GM12878 (cell line): Measurements from ENCODE around the gene SASH1. TPM values are rescaled to one million over a fixed set of nuclear protein-coding genes. Genes with fewer than 3 reads are reported as not detected.
A peak's percentile ranks its signal among the peaks of the same experiment; 100 is the strongest.

Source experiments
- ATAC-seq: fragments of 200-7000 bp; cut with Tn5 transposase; 3 replicates; pipeline ENCODE4 v1.9.1; 2020; ENCODE audit warnings: mild to moderate bottlenecking, moderate library complexity
- BruUV-seq: library from RNA; stranded (reverse); fragments of 400-500 nt; replicated peaks from 2 replicates; lab custom pipeline; 2021; lab: Mats Ljungman, UMichigan
- CTCF ChIA-PET: fragments of 300-600 bp; sonication (Branson Sonifier 250); formaldehyde crosslinking; extraction: SDS; loops from one replicate; lab custom pipeline; 2021; ENCODE audit warnings: inconsistent platforms; lab: Yijun Ruan, JAX
- POLR2A ChIA-PET: fragments of 350-600 bp; formaldehyde crosslinking; extraction: SDS; loops from one replicate; lab custom pipeline; 2021; ENCODE audit warnings: inconsistent platforms; lab: Charles Lee
- RAD21 ChIA-PET: fragments of 300-600 bp; sonication (Branson Sonifier 250); formaldehyde crosslinking; loops from one replicate; lab custom pipeline; 2023; ENCODE audit warnings: antibody characterized with exemption; ENCODE audit not compliant: unreplicated experiment; lab: Charles Lee
- SMC1A ChIA-PET: fragments of 300-600 bp; sonication (Branson Sonifier 250); formaldehyde crosslinking; loops from one replicate; lab custom pipeline; 2023; ENCODE audit not compliant: unreplicated experiment, uncharacterized antibody; lab: Charles Lee
- DNase-seq: peaks from one replicate; pipeline ENCODE4 v3.0.0-alpha.2; 2011; ENCODE audit warnings: low read depth, low spot score
- FAIRE-seq: peaks from 3 replicates; lab custom pipeline; 2011; peaks lifted over from hg19 to GRCh38; lab: Jason Lieb, UNC
- H2AFZ ChIP-seq: 2 replicates; pipeline ENCODE4 v1.6.0; 2011; ENCODE audit warnings: low read depth, low read length, control low read depth; ENCODE audit not compliant: control insufficient read depth
- H3K27ac ChIP-seq: 2 replicates; pipeline ENCODE4 v1.5.1; 2011; ENCODE audit warnings: control low read depth; ENCODE audit not compliant: control insufficient read depth, insufficient read depth
- H3K27me3 ChIP-seq, 2 experiments: replicated peaks in 1 of 2; 2 replicates each; pipeline versions ENCODE4 v1.6.0 to v1.6.1; 2011; ENCODE audit warnings: low read length in 1 of 2; ENCODE audit not compliant: control insufficient read depth in 2 of 2, insufficient read depth in 2 of 2
- H3K36me3 ChIP-seq, 2 experiments: 2 replicates each; pipeline ENCODE4 v1.5.1; 2011; ENCODE audit warnings: low read length in 1 of 2; ENCODE audit not compliant: control insufficient read depth in 2 of 2, insufficient read depth in 2 of 2
- H3K4me1 ChIP-seq: 2 replicates; pipeline ENCODE4 v1.6.1; 2011; ENCODE audit warnings: mild to moderate bottlenecking, low read length, moderate library complexity, mixed read lengths; ENCODE audit not compliant: control insufficient read depth, insufficient read depth
- H3K4me2 ChIP-seq: 2 replicates; pipeline ENCODE4 v1.6.0; 2011; ENCODE audit warnings: control low read depth; ENCODE audit not compliant: control insufficient read depth, insufficient read depth
- H3K4me3 ChIP-seq: fragments of 200-600 bp; sonication (generic); 2 replicates; pipeline ENCODE4 v1.5.1; 2016
- H3K79me2 ChIP-seq: 2 replicates; pipeline ENCODE4 v1.6.0; 2011; ENCODE audit warnings: low read length; ENCODE audit not compliant: control insufficient read depth, insufficient read depth
- H3K9ac ChIP-seq: 2 replicates; pipeline ENCODE4 v1.8.0; 2011; ENCODE audit warnings: low read length, control low read depth, mixed read lengths; ENCODE audit not compliant: control insufficient read depth, insufficient read depth
- H3K9me3 ChIP-seq: replicated peaks from 3 replicates; pipeline ENCODE4 v1.5.1; 2011; ENCODE audit warnings: mild to moderate bottlenecking, low read length; ENCODE audit not compliant: control insufficient read depth, insufficient read depth
- H4K20me1 ChIP-seq: 2 replicates; pipeline ENCODE4 v1.6.0; 2011; ENCODE audit not compliant: control insufficient read depth, insufficient read depth
- BRCA1 ChIP-seq: IDR thresholded peaks from 2 replicates; pipeline ENCODE4 v1.6.1; 2011; ENCODE audit warnings: low read depth, low read length, improper control_type of control experiment
- POU2F2 ChIP-seq: IDR thresholded peaks from 3 replicates; pipeline ENCODE4 v1.6.1; 2011; ENCODE audit warnings: low read depth, mild to moderate bottlenecking, low read length, borderline replicate concordance
- YY1 ChIP-seq: IDR thresholded peaks from 2 replicates; pipeline ENCODE4 v1.6.1; 2011; ENCODE audit warnings: low read depth, mild to moderate bottlenecking, low read length
- WGBS: methylation state at CpG from one replicate; pipeline ENCODE4 v1.1.6; 2016; ENCODE audit warnings: low lambda C conversion rate; ENCODE audit not compliant: insufficient replicate concordance, insufficient coverage; ENCODE audit errors: missing lambda C conversion rate; 5-methylcytosine and 5-hydroxymethylcytosine counted together
- in situ Hi-C: fragments of 300-500 bp; cut with MboI; formaldehyde crosslinking; loops from 9 replicates; pipeline ENCODE4 v1.14.3; 2018; ENCODE audit warnings: mixed read lengths
- intact Hi-C: fragments of 100-400 bp; cut with micrococcal nuclease; formaldehyde crosslinking; loops from one replicate; pipeline ENCODE4 v1.14.2; 2022; ENCODE audit not compliant: unreplicated experiment
- polyA plus RNA-seq, 11 experiments: library from polyadenylated mRNA; depleted of rRNA in 4 of 11; unstranded in 6 of 11; stranded (reverse) in 5 of 11; fragments of >200 nt; fragmentation: Nextera tagmentation in 4 of 11; fragmentation: Illumina TruSeq in 1 of 11; extraction: Ambion mirVana in 4 of 11; extraction: Trizol in 1 of 11; gene quantifications; 1 replicate in 1 of 11; 2 replicates in 10 of 11; pipeline versions ENCODE4 v1.2.1 to v1.2.3, GENCODE V29; 2011 to 2016; ENCODE audit warnings: inconsistent platforms in 2 of 11, missing spikeins in 2 of 11, low read depth in 1 of 11
- total RNA-seq, 4 experiments: library from RNA; depleted of rRNA in 3 of 4; stranded (reverse); fragments of >200 nt in 3 of 4; fragmentation: Illumina TruSeq in 1 of 4; extraction: Trizol in 1 of 4; gene quantifications; 2 replicates each; pipeline versions ENCODE4 v1.2.1 to v1.2.3, GENCODE V29; 2013 to 2021
- TF ChIP-seq, protein P1 (sequence below): IDR thresholded peaks from 2 replicates; pipeline ENCODE4 v1.6.1; 2012; ENCODE audit warnings: improper control_type of control experiment, low read depth, low read length; ENCODE audit not compliant: insufficient replicate concordance

Gene SASH1
- total and polyA plus RNA-seq, 10 of the 15 experiments (the other 5 are each of a cell fraction or from before 2014, with no cell fraction given): 0.01 to 0.73 (median 0.14) TPM; not detected in 4

GRCh38 chr6:148530394-148530953, 187.8 kb downstream of the SASH1 start:
- intact Hi-C loops: no loop called here
- ChIA-PET SMC1A (interaction anchor here (1.4 kb wide), 1 partner anchor 9 kb away, joined by 3 read pairs; no protein-coding TSS in a partner anchor), RAD21 (interaction anchor here (0.5 kb wide), 1 partner anchor 19 kb away, joined by 3 read pairs; no protein-coding TSS in a partner anchor), POLR2A (no interaction called here)
- H3K9me3 ChIP-seq: no peaks in the 10 kb centered on the region
- H2AFZ ChIP-seq: no peak overlapping the region; the same call in 1 of the 2 replicates
- no peaks in the 10 kb centered on the region for H4K20me1 ChIP-seq
- no peak for DNase-seq
- BruUV-seq: no TSS peak
- no peak overlapping the region for H3K27ac ChIP-seq
- H3K4me1 ChIP-seq: no peaks in the 10 kb centered on the region
- TF ChIP-seq BRCA1 (no peak), POU2F2 (peak; percentile 44; the same call in 1 of the 3 replicates), YY1 (peak; percentile 58)
- TF ChIP-seq, protein P1, sequence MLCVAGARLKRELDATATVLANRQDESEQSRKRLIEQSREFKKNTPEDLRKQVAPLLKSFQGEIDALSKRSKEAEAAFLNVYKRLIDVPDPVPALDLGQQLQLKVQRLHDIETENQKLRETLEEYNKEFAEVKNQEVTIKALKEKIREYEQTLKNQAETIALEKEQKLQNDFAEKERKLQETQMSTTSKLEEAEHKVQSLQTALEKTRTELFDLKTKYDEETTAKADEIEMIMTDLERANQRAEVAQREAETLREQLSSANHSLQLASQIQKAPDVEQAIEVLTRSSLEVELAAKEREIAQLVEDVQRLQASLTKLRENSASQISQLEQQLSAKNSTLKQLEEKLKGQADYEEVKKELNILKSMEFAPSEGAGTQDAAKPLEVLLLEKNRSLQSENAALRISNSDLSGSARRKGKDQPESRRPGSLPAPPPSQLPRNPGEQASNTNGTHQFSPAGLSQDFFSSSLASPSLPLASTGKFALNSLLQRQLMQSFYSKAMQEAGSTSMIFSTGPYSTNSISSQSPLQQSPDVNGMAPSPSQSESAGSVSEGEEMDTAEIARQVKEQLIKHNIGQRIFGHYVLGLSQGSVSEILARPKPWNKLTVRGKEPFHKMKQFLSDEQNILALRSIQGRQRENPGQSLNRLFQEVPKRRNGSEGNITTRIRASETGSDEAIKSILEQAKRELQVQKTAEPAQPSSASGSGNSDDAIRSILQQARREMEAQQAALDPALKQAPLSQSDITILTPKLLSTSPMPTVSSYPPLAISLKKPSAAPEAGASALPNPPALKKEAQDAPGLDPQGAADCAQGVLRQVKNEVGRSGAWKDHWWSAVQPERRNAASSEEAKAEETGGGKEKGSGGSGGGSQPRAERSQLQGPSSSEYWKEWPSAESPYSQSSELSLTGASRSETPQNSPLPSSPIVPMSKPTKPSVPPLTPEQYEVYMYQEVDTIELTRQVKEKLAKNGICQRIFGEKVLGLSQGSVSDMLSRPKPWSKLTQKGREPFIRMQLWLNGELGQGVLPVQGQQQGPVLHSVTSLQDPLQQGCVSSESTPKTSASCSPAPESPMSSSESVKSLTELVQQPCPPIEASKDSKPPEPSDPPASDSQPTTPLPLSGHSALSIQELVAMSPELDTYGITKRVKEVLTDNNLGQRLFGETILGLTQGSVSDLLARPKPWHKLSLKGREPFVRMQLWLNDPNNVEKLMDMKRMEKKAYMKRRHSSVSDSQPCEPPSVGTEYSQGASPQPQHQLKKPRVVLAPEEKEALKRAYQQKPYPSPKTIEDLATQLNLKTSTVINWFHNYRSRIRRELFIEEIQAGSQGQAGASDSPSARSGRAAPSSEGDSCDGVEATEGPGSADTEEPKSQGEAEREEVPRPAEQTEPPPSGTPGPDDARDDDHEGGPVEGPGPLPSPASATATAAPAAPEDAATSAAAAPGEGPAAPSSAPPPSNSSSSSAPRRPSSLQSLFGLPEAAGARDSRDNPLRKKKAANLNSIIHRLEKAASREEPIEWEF: no peak
- TF ChIP-seq, all 136 proteins: peak for 2
- Histone ChIP-seq H3K4me2 (0 out of 2 replicates have a peak overlapping the region, but pooled peaks have one; percentile 19), H3K4me3 (no peak overlapping the region), H3K27me3 (no peaks in the 10 kb centered on the region; a peak in 1 of 4 replicates), H3K36me3 (no peaks in the 10 kb centered on the region), H3K9ac (no peak overlapping the region), H3K79me2 (no peaks in the 10 kb centered on the region)
- FAIRE-seq: no peak
- ATAC-seq: peak; percentile 66
- 0% methylated on average over 8 of the region's 8 CpGs for WGBS
- in situ Hi-C loops: no loop called here
- CTCF ChIA-PET: interaction anchor here (1.1 kb wide), 1 partner anchor 29 kb away, joined by 3 read pairs; no protein-coding TSS in a partner anchor
